ENCODE data around the gene FBXO11. TPM values are rescaled to one million over a fixed set of nuclear protein-coding genes. Genes with fewer than 3 reads are reported as not detected.
A peak's percentile ranks its signal among the peaks of the same experiment; 100 is the strongest.
"Not testable (repeated sequence)": the region's sequence is repeated elsewhere in the genome, so short reads cannot be mapped to it uniquely, and the experiment has no call there.

FBXO11 gene
- total and polyA plus RNA-seq, 7 donors = 13.4 to 71.7 (median 43.8) TPM

GRCh38 chr2:47908682-47909081, 2.4 kb upstream of the FBXO11 start:
- no peaks in the 10 kb centered on the region for H3K27me3 ChIP-seq
- H3K9me3 ChIP-seq = no peaks in the 10 kb centered on the region
- no peak for DNase-seq
- TF ChIP-seq POLR2AphosphoS5 (IDR thresholded peaks at IDR 0.05) (no peak), EP300 (IDR thresholded peaks at IDR 0.05) (no peak), POLR2A (IDR thresholded peaks at IDR 0.05) (no peak), CTCF (IDR thresholded peaks at IDR 0.05) (no peak)
- H3K27ac ChIP-seq = no peak overlapping the region
- H3K36me3 ChIP-seq = no peaks in the 10 kb centered on the region
- intact Hi-C loops (cut with DNase I) = loop anchor here (5.0 kb wide), 1 partner anchor 41 kb away; no protein-coding TSS in a partner anchor
- WGBS, 2 donors = 90 to 91% methylated on average over 5 of the region's 5 CpGs
- H3K4me1 ChIP-seq = peaks cover 0 to 8% (median 6%) of the 10 kb centered on the region in 4 donors
- H3K4me3 ChIP-seq = no peak overlapping the region

- no peak for DNase-seq
- intact Hi-C loops (cut with DNase I) = loop anchor here (2.0 to 5.0 kb wide), 2 partner anchors 40 to 200 kb away; no protein-coding TSS in a partner anchor
- 4 to 14% methylated on average over 15 of the region's 15 CpGs for WGBS, 2 donors
These were observed 912 bp upstream of the FBXO11 start for GRCh38 chr2:47907039-47907781.

DNA sequence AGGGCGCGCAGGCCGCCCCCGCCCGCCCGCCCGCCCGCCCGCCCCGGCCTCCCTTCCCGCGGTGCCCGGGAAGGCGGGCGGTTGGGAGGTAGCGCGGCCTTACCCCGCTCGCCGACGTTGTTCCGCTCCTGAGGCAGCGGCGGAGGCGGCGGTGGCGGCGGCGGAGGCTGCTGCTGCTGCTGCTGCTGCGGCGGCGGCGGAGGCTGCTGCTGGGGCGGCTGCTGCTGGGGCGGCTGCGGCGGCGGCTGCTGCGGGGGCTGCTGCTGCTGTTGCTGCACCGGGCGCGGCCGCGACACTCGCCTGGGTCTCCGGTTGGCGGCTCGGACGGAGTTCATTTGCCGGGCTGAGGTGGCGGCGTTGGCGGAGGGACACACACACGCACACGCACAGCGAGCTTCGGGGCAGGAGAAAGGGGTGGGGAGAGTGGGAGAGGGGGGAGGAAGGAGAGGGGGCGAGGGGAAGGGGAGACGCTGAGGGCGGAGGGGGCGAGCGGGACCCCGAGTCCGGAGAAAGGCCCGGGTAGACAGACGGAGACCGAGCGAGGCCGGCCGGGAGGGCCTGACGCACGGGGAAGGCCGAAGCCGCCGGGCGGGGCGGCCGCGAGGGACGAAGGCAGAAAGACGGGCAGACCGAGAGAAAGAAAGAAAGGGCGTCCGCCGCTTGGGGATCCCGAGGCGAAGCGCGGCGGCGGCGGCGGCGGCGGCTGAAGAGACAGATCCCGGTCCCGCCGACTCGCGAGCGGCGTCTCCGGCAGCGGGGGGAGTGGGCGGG, 727 bp downstream of the FBXO11 start:
- Histone ChIP-seq H3K27me3 (no peaks in the 10 kb centered on the region), H3K4me3 (peak overlapping the region; percentile 73 to 97 (median 86)), H3K27ac (peak overlapping the region; percentile 98 to 100 (median 100)), H3K36me3 (no peaks in the 10 kb centered on the region), H3K4me1 (peaks cover 0 to 33% (median 28%) of the 10 kb centered on the region in 4 donors), H3K9me3 (no peaks in the 10 kb centered on the region)
- DNase-seq = peak; percentile 82
- 0 to 1% methylated on average over 105 of the region's 105 CpGs for WGBS, 2 donors
- TF ChIP-seq POLR2AphosphoS5 (IDR thresholded peaks at IDR 0.05) (no peak), CTCF (IDR thresholded peaks at IDR 0.05) (no peak), POLR2A (IDR thresholded peaks at IDR 0.05) (no peak), EP300 (IDR thresholded peaks at IDR 0.05) (no peak)
- intact Hi-C loops (cut with DNase I) = loop anchor here (1.0 to 5.0 kb wide), 3 partner anchors 38 to 201 kb away; partner anchors contain the start of gene MSH6

More at GRCh38 chr2:47907039-47907781, 912 bp upstream of the FBXO11 start:
- Histone ChIP-seq H3K27me3 (no peaks in the 10 kb centered on the region), H3K9me3 (no peaks in the 10 kb centered on the region), H3K36me3 (no peaks in the 10 kb centered on the region), H3K4me1 (peaks cover 0 to 23% (median 19%) of the 10 kb centered on the region in 4 donors), H3K27ac (peak overlapping the region; percentile 98 to 100 (median 100)), H3K4me3 (peak overlapping the region; percentile 73 to 97 (median 86))
- TF ChIP-seq POLR2A (IDR thresholded peaks at IDR 0.05) (no peak), POLR2AphosphoS5 (IDR thresholded peaks at IDR 0.05) (peak in 1 of 4 donors; percentile 5), CTCF (IDR thresholded peaks at IDR 0.05) (peak in 1 of 4 experiments; percentile 16)

DNA sequence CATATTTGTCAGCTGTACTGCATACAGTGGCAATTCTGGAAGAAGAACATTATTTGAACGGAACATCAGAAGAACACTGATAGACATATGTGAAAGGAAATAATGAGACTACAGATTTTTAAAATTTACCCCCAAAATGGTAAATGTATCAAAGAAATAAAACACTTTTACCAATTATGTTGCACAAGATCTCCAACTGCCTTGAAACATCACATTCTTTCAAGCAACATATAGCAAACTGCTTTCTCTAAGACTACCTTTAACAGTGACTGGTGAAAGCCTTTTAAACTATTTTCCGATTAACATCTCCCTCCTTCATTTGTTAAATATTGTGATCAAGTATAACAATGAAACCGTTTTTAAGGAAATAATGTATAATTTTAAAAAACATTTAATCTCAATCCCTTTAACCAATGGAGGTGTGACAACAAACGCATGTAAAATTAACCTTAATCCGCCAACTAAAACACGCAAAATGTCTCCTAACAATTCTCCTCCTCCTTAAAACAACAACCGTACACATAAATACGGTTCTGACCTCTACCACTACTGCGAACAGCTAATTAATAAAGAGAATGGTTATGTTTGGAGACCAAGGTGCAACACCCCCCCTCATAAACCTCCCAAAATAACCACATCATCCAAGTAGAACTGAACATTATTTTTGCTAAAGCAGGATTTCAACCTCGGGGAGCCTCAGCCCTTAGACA, 2.4 kb downstream of the FBXO11 start:
- DNase-seq = no peak
- Histone ChIP-seq H3K36me3 (no peaks in the 10 kb centered on the region), H3K9me3 (no peaks in the 10 kb centered on the region), H3K27me3 (no peaks in the 10 kb centered on the region), H3K4me1 (peaks cover 0 to 42% (median 36%) of the 10 kb centered on the region in 4 donors), H3K27ac (peak overlapping the region; percentile 98 to 100 (median 100)), H3K4me3 (peak overlapping the region; percentile 73 to 97 (median 86))
- TF ChIP-seq EP300 (IDR thresholded peaks at IDR 0.05) (no peak), POLR2A (IDR thresholded peaks at IDR 0.05) (no peak), CTCF (IDR thresholded peaks at IDR 0.05) (no peak), POLR2AphosphoS5 (IDR thresholded peaks at IDR 0.05) (no peak)
- intact Hi-C loops (cut with DNase I) = no loop called here
- WGBS, 2 donors = 1 to 3% methylated on average over 10 of the region's 10 CpGs

GRCh38 chr2:47901892-47902291, 4.4 kb downstream of the FBXO11 start:
- H3K9me3 ChIP-seq; DNase-seq; H3K4me3 ChIP-seq; intact Hi-C loops (cut with DNase I); H3K27me3 ChIP-seq; H3K27ac ChIP-seq; H3K36me3 ChIP-seq: not testable (repeated sequence)
- 92 to 93% methylated on average over 13 of the region's 13 CpGs for WGBS, 2 donors
- H3K4me1 ChIP-seq = peaks cover 0 to 52% (median 42%) of the 10 kb centered on the region in 4 donors

Measured in sigmoid colon (tissue), 7 donors.